K562 (cell line): Measurements from ENCODE around the gene PLK5. TPM values are rescaled to one million over a fixed set of nuclear protein-coding genes. Genes with fewer than 3 reads are reported as not detected.
A peak's percentile ranks its signal among the peaks of the same experiment; 100 is the strongest.

Experiments
- BRF2 ChIP-seq: IDR thresholded peaks from 3 replicates; pipeline ENCODE4 v1.6.1; 2011; ENCODE audit warnings: borderline replicate concordance, mild to moderate bottlenecking; ENCODE audit not compliant: insufficient read length, insufficient read depth
- C11orf30 ChIP-seq: fragments of 450-650 bp; IDR thresholded peaks from 2 replicates; pipeline ENCODE4 v1.6.1; 2016; ENCODE audit warnings: low read depth, mild to moderate bottlenecking
- CBFB ChIP-seq: sonication (generic); formaldehyde crosslinking; IDR thresholded peaks from 2 replicates; pipeline ENCODE4 v1.4.0; 2020; ENCODE audit warnings: mild to moderate bottlenecking, missing genetic modification reagents
- FOXK2 ChIP-seq, 2 experiments: fragments of 450-650 bp; IDR thresholded peaks in 1 of 2; conservative IDR thresholded peaks in 1 of 2; 2 replicates each; pipeline ENCODE4 v1.6.1; 2016; ENCODE audit warnings: low read depth in 2 of 2, mild to moderate bottlenecking in 1 of 2
- GATAD2B ChIP-seq: fragments of 450-650 bp; IDR thresholded peaks from 2 replicates; pipeline ENCODE4 v1.6.1; 2017; ENCODE audit warnings: mild to moderate bottlenecking, borderline replicate concordance
- HMGN3 ChIP-seq: IDR thresholded peaks from 2 replicates; pipeline ENCODE4 v1.6.1; 2011; ENCODE audit warnings: borderline replicate concordance, low read depth, mild to moderate bottlenecking, mixed read lengths, low read length; ENCODE audit not compliant: insufficient read length; ENCODE audit errors: extremely low read depth
- JUNB ChIP-seq: fragments of 450-650 bp; formaldehyde crosslinking; conservative IDR thresholded peaks from 2 replicates; pipeline ENCODE4 v1.4.0; 2020; ENCODE audit warnings: mild to moderate bottlenecking
- NR2C2 ChIP-seq, 2 experiments: fragments of 200-800 bp in 1 of 2; sonication (Bioruptor generic) in 1 of 2; sonication (generic) in 1 of 2; formaldehyde crosslinking in 1 of 2; IDR thresholded peaks; 2 replicates each; pipeline versions ENCODE4 v1.6.1 to v1.8.0; 2016 to 2022; ENCODE audit warnings: mild to moderate bottlenecking in 1 of 2, missing compliant biosample characterization in 1 of 2, missing genetic modification characterization in 1 of 2, missing genetic modification reagents in 1 of 2
- PBX2 ChIP-seq, 2 experiments: IDR thresholded peaks in 1 of 2; conservative IDR thresholded peaks in 1 of 2; 2 replicates each; pipeline ENCODE4 v1.6.1; 2016; ENCODE audit warnings: low read depth in 2 of 2, mild to moderate bottlenecking in 1 of 2, missing compliant biosample characterization in 1 of 2, missing genetic modification characterization in 1 of 2, moderate library complexity in 1 of 2
- PCBP2 ChIP-seq: fragments of 200-400 bp; formaldehyde crosslinking; IDR thresholded peaks from 2 replicates; pipeline ENCODE4 v1.6.1; 2018; ENCODE audit warnings: low read length, low read depth, mild to moderate bottlenecking, moderate library complexity; ENCODE audit not compliant: poor library complexity, severe bottlenecking
- SIRT6 ChIP-seq: IDR thresholded peaks from one replicate; pipeline ENCODE4 v1.6.1; 2012; ENCODE audit warnings: low read depth, mild to moderate bottlenecking, control low read depth, inconsistent platforms, low read length, moderate library complexity
- SP1 ChIP-seq: sonication (generic); formaldehyde crosslinking; IDR thresholded peaks from 2 replicates; pipeline ENCODE4 v1.8.1; 2022; ENCODE audit warnings: mild to moderate bottlenecking, missing genetic modification reagents
- TCF7 ChIP-seq: sonication (generic); IDR thresholded peaks from 2 replicates; pipeline ENCODE4 v1.6.1; 2016; ENCODE audit warnings: antibody characterized with exemption, borderline replicate concordance
- ZC3H8 ChIP-seq: fragments of 450-650 bp; IDR thresholded peaks from 2 replicates; pipeline ENCODE4 v1.6.1; 2017
- ZHX1 ChIP-seq: fragments of 150-350 bp; conservative IDR thresholded peaks from 2 replicates; pipeline ENCODE4 v1.6.1; 2014; ENCODE audit warnings: low read length
- ZNF561 ChIP-seq: fragments of 450-650 bp; formaldehyde crosslinking; conservative IDR thresholded peaks from 2 replicates; pipeline ENCODE4 v1.4.0; 2020; ENCODE audit warnings: mild to moderate bottlenecking, moderate library complexity
- polyA plus RNA-seq, 8 experiments: library from polyadenylated mRNA; depleted of rRNA in 4 of 8; stranded (reverse) in 5 of 8; unstranded in 3 of 8; fragments of >200 nt; fragmentation: Nextera tagmentation in 2 of 8; fragmentation: Illumina TruSeq in 1 of 8; extraction: Ambion mirVana in 2 of 8; extraction: Trizol in 1 of 8; gene quantifications; 2 replicates each; pipeline versions ENCODE4 v1.2.1 to v1.2.3, GENCODE V29; 2011 to 2014; ENCODE audit warnings: inconsistent platforms in 1 of 8, missing spikeins in 1 of 8
- total RNA-seq, 7 experiments: library from RNA; depleted of rRNA in 6 of 7; stranded (reverse); fragments of >200 nt in 6 of 7; fragmentation: Illumina TruSeq in 2 of 7; extraction: Trizol in 2 of 7; gene quantifications; 2 replicates each; pipeline versions ENCODE4 v1.2.1 to v1.2.3, GENCODE V29; 2011 to 2021; ENCODE audit warnings: low replicate concordance in 1 of 7
- TF ChIP-seq, protein P1 (sequence below): sonication (generic); formaldehyde crosslinking; IDR thresholded peaks from 2 replicates; pipeline ENCODE4 v1.8.0; 2022; ENCODE audit warnings: mild to moderate bottlenecking, missing genetic modification reagents
- TF ChIP-seq, protein P2 (sequence below): fragments of 450-650 bp; IDR thresholded peaks from 2 replicates; pipeline ENCODE4 v1.6.1; 2016; ENCODE audit warnings: low read depth, mild to moderate bottlenecking, moderate library complexity

The PLK5 gene
- total and polyA plus RNA-seq, 9 of the 15 experiments (the other 6 are each of a cell fraction or from before 2014, with no cell fraction given), result 0.04 to 0.23 (median 0.11) TPM; not detected in 5

GRCh38 chr19:1507763-1508506, 15.9 kb upstream of the PLK5 start (continued):
- TF ChIP-seq ZHX1, result no peak
- TF ChIP-seq TCF7, result no peak
- TF ChIP-seq BRF2, result no peak
- no peak for TF ChIP-seq PBX2 (CRISPR knock-in tag; IDR thresholded peaks at IDR 0.05; ENCODE audit: low read depth)
- no peak; the same call in 1 of the 2 replicates for TF ChIP-seq PBX2 (tag; conservative IDR thresholded peaks at IDR 0.05; ENCODE audit: low read depth)
- TF ChIP-seq C11orf30, result no peak
- peak; percentile 66 for TF ChIP-seq HMGN3
- TF ChIP-seq, protein P1, sequence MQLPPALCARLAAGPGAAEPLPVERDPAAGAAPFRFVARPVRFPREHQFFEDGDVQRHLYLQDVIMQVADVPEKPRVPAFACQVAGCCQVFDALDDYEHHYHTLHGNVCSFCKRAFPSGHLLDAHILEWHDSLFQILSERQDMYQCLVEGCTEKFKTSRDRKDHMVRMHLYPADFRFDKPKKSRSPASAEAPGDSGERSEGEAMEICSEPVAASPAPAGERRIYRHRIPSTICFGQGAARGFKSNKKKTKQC (CRISPR knock-in tag), result no peak
- no peak for TF ChIP-seq SIRT6
- TF ChIP-seq GATAD2B, result no peak
- TF ChIP-seq NR2C2 (CRISPR knock-in tag; IDR thresholded peaks at IDR 0.05), result no peak
- peak; percentile 57; the same call in 1 of the 2 replicates for TF ChIP-seq NR2C2 (tag; IDR thresholded peaks at IDR 0.05)
- TF ChIP-seq ZNF561 (CRISPR knock-in tag), result no peak
- peak; percentile 77 for TF ChIP-seq SP1
- TF ChIP-seq, protein P2, sequence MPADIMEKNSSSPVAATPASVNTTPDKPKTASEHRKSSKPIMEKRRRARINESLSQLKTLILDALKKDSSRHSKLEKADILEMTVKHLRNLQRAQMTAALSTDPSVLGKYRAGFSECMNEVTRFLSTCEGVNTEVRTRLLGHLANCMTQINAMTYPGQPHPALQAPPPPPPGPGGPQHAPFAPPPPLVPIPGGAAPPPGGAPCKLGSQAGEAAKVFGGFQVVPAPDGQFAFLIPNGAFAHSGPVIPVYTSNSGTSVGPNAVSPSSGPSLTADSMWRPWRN, result no peak
- TF ChIP-seq FOXK2 (conservative IDR thresholded peaks at IDR 0.05 in 1 of 2, IDR thresholded peaks at IDR 0.05 in 1 of 2; ENCODE audit: low read depth in 2 of 2), result peak; percentile 64 to 73; a peak in 2 of 4 replicates
- TF ChIP-seq ZC3H8, result no peak
- no peak for TF ChIP-seq JUNB (CRISPR knock-in tag)
- no peak; the same call in none of the 2 replicates for TF ChIP-seq CBFB (CRISPR knock-in tag)
- no peak for TF ChIP-seq PCBP2
